ENCODE measurements around the gene SEBOX.

DNA sequence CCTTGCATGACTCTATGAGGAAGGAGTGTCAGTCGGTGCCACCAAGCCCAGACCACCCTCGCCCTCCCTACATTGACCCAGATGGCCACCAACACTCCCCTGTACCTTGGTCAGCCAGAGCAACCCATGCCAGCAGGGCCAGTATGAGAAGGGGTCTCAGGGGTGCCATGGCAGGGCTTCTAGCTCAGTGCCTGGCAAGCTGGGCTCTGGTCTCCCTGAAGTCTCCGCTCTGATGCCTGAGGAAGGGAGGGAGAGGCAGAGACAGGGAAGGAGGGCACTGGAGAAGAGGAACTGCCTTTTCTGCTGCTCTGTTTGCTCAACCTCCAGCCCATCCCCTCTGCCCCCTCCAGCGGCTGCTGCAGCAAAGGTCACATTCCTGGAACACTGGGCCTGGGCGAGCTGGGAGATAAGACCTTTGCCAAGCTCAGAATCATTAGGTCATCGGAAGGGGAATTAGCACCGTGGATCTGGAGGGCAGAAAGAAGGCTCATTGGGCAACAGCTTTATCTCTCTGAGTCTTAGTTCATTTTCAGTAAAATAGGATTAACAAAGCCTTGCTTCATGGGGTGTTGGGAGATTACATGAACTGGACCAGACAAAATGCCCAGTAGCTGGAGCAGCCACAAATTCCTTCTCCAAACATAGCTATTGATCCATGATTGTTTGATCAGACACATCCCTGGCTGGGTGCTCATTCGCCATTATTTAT is 5.2 kb upstream of the SEBOX start, which contains the start of gene VTN:
- no peak for TF ChIP-seq POLR2A (IDR thresholded peaks at IDR 0.05)
- TF ChIP-seq, protein P1, sequence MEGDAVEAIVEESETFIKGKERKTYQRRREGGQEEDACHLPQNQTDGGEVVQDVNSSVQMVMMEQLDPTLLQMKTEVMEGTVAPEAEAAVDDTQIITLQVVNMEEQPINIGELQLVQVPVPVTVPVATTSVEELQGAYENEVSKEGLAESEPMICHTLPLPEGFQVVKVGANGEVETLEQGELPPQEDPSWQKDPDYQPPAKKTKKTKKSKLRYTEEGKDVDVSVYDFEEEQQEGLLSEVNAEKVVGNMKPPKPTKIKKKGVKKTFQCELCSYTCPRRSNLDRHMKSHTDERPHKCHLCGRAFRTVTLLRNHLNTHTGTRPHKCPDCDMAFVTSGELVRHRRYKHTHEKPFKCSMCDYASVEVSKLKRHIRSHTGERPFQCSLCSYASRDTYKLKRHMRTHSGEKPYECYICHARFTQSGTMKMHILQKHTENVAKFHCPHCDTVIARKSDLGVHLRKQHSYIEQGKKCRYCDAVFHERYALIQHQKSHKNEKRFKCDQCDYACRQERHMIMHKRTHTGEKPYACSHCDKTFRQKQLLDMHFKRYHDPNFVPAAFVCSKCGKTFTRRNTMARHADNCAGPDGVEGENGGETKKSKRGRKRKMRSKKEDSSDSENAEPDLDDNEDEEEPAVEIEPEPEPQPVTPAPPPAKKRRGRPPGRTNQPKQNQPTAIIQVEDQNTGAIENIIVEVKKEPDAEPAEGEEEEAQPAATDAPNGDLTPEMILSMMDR (IDR thresholded peaks at IDR 0.05), result no peak

All from uterus (tissue), 2 donors.